Body of pancreas (tissue), 4 donors: ENCODE measurements around the gene SUMO4.

Experiments
- POLR2A ChIP-seq, 3 donors: fragments of 450-650 bp; IDR thresholded peaks; one replicate each; pipeline ENCODE4 v1.6.1; 2016; ENCODE audit warnings: antibody characterized with exemption in 3 of 3, mild to moderate bottlenecking in 2 of 3
- TF ChIP-seq, protein P1 (sequence below), 7 experiments: fragments of 450-650 bp in 4 of 7; fragments of 200-600 bp in 3 of 7; sonication (generic) in 3 of 7; IDR thresholded peaks; one replicate each; pipeline ENCODE4 v1.5.1; 2016 to 2019; ENCODE audit warnings: antibody characterized with exemption in 7 of 7

GRCh38 chr6:149368065-149368464 is 32.0 kb upstream of the SUMO4 start:
- no peak for TF ChIP-seq POLR2A (IDR thresholded peaks at IDR 0.05)
- TF ChIP-seq, protein P1, sequence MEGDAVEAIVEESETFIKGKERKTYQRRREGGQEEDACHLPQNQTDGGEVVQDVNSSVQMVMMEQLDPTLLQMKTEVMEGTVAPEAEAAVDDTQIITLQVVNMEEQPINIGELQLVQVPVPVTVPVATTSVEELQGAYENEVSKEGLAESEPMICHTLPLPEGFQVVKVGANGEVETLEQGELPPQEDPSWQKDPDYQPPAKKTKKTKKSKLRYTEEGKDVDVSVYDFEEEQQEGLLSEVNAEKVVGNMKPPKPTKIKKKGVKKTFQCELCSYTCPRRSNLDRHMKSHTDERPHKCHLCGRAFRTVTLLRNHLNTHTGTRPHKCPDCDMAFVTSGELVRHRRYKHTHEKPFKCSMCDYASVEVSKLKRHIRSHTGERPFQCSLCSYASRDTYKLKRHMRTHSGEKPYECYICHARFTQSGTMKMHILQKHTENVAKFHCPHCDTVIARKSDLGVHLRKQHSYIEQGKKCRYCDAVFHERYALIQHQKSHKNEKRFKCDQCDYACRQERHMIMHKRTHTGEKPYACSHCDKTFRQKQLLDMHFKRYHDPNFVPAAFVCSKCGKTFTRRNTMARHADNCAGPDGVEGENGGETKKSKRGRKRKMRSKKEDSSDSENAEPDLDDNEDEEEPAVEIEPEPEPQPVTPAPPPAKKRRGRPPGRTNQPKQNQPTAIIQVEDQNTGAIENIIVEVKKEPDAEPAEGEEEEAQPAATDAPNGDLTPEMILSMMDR (IDR thresholded peaks at IDR 0.05) = no peak
